C4-2B (cell line): Measurements from ENCODE around the gene KBTBD13.

Experiments
- H3K27ac ChIP-seq: fragments of 450-650 bp; 2 replicates; pipeline ENCODE4 v1.5.1; 2017
- ZFX ChIP-seq: fragments of 450-650 bp; IDR thresholded peaks from 2 replicates; pipeline ENCODE4 v1.6.1; 2017
- TF ChIP-seq, protein P1 (sequence below): fragments of 450-650 bp; conservative IDR thresholded peaks from 2 replicates; pipeline ENCODE4 v1.5.1; 2017; ENCODE audit warnings: mild to moderate bottlenecking

Gene KBTBD13

DNA sequence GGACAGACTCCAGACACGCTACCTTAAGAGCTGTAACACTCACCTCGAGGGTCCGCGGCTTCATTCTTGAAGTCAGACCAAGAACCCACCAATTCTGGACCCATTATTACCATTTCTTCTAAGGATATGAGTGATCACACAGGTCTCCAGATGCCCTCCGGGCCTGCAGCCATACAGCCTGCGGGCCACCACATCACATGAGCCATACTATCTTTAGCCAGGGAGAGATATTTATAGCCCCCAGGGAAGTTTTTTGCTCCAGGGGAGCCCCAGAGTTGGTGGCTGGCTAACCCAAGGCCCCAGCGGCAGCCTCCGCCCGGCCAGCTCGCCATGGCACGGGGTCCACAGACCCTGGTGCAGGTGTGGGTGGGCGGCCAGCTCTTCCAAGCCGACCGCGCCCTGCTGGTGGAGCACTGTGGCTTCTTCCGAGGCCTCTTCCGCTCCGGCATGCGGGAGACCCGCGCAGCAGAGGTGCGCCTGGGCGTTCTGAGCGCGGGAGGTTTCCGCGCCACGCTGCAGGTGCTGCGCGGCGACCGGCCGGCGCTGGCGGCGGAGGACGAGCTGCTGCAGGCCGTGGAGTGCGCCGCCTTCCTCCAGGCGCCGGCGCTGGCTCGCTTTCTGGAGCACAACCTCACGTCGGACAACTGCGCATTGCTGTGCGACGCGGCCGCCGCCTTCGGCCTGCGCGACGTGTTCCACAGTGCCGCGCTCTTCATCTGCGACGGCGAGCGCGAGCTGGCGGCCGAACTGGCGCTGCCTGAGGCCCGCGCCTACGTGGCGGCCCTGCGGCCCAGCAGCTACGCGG, at the start of gene KBTBD13:
Gene KBTBD13, plus strand, starts transcription at position 261 of the 805 bp plus-strand sequence. Its CDS starts 70 bp downstream, at position 331.
- H3K27ac ChIP-seq: no peak within 1 kb of the TSS
- TF ChIP-seq, protein P1, sequence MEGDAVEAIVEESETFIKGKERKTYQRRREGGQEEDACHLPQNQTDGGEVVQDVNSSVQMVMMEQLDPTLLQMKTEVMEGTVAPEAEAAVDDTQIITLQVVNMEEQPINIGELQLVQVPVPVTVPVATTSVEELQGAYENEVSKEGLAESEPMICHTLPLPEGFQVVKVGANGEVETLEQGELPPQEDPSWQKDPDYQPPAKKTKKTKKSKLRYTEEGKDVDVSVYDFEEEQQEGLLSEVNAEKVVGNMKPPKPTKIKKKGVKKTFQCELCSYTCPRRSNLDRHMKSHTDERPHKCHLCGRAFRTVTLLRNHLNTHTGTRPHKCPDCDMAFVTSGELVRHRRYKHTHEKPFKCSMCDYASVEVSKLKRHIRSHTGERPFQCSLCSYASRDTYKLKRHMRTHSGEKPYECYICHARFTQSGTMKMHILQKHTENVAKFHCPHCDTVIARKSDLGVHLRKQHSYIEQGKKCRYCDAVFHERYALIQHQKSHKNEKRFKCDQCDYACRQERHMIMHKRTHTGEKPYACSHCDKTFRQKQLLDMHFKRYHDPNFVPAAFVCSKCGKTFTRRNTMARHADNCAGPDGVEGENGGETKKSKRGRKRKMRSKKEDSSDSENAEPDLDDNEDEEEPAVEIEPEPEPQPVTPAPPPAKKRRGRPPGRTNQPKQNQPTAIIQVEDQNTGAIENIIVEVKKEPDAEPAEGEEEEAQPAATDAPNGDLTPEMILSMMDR: no peak
- no peak for TF ChIP-seq ZFX

DNA sequence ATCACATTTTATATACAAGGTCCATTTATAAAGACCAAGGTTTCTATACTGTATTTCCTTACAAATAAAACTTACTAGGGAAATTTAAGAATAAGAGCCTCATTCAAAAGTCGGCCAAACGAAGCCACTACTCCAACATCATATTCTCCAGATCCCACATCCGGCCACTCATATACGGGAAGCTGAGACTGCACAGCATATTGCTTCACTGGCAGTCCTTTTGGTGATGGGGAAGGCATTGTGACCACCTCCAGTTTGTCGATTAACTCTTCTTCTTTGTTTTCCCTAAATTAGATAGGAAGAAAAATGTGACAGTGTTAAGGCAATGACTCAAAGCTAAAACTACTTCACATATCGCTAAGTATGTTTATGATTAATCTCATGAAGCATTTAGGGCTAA, 49.8 kb upstream of the KBTBD13 start:
- no peak overlapping the region for H3K27ac ChIP-seq
- no peak for TF ChIP-seq ZFX
- TF ChIP-seq, protein P1: no peak

DNA sequence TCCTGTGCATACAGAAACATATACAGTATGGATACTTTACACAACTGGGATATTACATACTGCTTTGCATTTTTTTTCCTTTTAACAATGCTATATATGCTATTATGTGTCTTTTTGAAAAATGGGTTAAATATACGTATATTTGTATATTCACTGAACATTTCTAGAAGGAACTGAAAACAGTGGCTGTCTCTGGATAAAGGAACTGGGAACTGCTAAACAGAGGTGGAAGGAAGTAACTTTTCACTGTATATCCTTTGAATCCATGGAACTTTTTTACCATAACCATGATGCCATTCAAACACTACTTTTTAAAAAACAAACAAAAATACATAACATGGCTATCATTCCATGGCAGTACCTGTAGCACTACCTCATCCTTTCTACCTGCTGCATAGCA, 49.0 kb upstream of the KBTBD13 start:
- TF ChIP-seq, protein P1: no peak
- TF ChIP-seq ZFX: no peak
- no peak overlapping the region for H3K27ac ChIP-seq

DNA sequence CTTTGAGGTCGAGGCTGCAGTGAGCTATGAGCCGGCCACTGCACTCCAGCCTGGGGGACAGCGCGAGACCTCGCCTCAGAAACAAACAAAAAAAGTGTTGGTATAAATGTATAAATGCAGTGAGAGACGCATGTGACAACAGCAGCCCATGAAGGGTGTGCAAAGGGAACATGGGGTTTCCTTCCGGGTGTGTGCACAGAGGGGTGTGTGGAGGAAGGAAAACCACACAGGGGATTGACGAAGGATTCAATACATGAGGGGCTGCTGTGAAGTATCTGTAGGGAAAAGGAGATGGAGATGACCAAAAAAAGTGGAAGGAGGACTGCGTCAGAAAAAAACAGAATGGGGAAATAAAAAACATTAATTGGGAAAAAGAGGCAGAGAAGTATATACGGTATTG, 48.2 kb upstream of the KBTBD13 start:
- TF ChIP-seq, protein P1: no peak
- no peak for TF ChIP-seq ZFX
- no peak overlapping the region for H3K27ac ChIP-seq

DNA sequence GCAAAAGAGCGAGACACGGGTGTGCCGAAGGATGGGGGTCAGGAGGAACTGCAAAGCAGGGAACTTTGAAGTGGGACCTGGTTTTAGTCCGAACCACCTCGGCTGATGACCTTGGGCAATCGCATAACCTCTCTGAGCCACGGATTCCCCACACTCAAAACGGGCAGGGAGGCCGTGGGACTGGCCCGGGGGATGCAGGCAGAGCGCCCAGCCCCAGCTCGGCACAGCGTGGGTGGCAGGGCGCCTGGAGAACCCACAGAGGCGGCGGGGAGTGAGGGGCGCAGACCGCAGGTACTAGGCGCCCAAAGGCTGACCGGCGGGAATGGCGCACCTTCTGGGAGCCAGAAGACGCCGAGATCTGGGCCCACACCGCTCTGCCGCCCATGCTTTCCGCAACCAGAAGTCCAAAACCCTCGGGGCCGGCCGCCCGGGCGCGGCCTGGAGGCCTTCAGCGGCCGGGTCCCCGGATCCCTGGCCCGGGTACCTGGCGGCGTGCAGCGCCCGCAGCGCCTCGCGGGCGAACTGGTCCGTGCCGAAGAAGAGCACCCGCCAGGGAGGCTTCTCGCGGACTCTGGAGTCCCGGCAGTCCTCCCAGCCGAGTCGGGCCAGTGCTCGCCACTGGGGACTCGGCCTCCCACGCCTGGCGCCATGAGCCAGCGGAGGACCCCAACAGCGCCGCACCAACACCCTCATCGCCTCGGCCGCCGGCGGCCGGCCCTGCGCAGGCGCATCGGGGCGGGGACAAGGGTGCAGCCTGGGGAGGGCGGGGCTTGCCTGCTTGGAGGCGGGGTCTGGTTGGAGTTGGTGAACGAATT, 47.4 kb upstream of the KBTBD13 start, which contains the start of gene MTFMT:
Gene MTFMT, minus strand, starts transcription at position 719 of the 815 bp plus-strand sequence. Its CDS starts 26 bp downstream, at position 693.
- TF ChIP-seq, protein P1: peak; percentile 20
- TF ChIP-seq ZFX: peak; percentile 95
- H3K27ac ChIP-seq: peak within 1 kb of the TSS; percentile 79

DNA sequence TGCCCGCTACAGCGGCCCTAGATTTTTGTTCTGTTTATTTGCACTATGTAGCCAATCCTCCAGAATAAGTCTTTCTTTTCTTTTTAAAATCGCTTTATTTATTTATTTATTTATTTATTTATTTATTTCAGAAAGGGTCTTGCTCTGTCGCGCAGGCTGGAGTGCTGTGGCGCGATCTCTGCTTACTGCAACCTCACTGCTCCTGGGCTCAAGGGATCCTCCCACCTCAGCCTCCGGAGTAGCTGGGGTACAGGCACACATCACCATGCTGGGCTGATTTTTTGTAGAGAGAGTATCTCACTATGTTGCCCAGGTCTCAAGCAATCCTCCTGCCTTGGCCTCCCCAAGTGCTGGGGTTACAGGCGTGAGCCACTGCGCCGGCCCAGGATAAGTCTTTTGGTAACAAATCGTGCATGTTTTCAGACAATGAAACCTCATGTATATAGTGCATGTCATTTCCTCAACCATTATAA, 46.8 kb upstream of the KBTBD13 start:
- peak overlapping the region; percentile 79 for H3K27ac ChIP-seq
- TF ChIP-seq, protein P1: no peak
- no peak for TF ChIP-seq ZFX
